AG04449 (cell line): ENCODE data around the gene TIRAP.
A peak's percentile ranks its signal among the peaks of the same experiment; 100 is the strongest.

Source experiments
- CTCF ChIA-PET: fragments of 350-600 bp; formaldehyde crosslinking; extraction: SDS; loops from one replicate; lab custom pipeline; 2021; ENCODE audit warnings: antibody characterized with exemption; lab: Yijun Ruan, JAX
- POLR2A ChIA-PET: fragments of 400-600, 350-600 bp; formaldehyde crosslinking; extraction: SDS; loops from one replicate; lab custom pipeline; 2020; ENCODE audit warnings: antibody characterized with exemption, inconsistent platforms; lab: Yijun Ruan, JAX
- DNase-seq: peaks from one replicate; pipeline ENCODE4 v3.0.0-alpha.2; 2010; ENCODE audit warnings: low read depth, low spot score
- H3K4me3 ChIP-seq: 2 replicates; pipeline ENCODE4 v1.5.1; 2011; ENCODE audit warnings: low read depth, mild to moderate bottlenecking, control low read depth, low read length
- CTCF ChIP-seq: IDR thresholded peaks from one replicate; pipeline ENCODE4 v1.5.1; 2011; ENCODE audit warnings: mild to moderate bottlenecking, moderate library complexity, low read length, control low read depth, inconsistent platforms; ENCODE audit not compliant: insufficient read depth; ENCODE audit errors: missing control alignments

The TIRAP gene

GRCh38 chr11:126338346-126339055 lies 55.6 kb downstream of the TIRAP start:
- no peak overlapping the region for H3K4me3 ChIP-seq
- no peak for TF ChIP-seq CTCF
- ChIA-PET POLR2A (no interaction called here), CTCF (interaction anchor here (2.3 kb wide), 1 partner anchor 28 kb away, joined by 8 read pairs; no protein-coding TSS in a partner anchor)
- DNase-seq: no peak

- CTCF ChIA-PET: interaction anchor here (2.3 kb wide), 1 partner anchor 29 kb away, joined by 8 read pairs; no protein-coding TSS in a partner anchor
- DNase-seq: no peak
- no peak for TF ChIP-seq CTCF
- H3K4me3 ChIP-seq: no peak overlapping the region
- POLR2A ChIA-PET: no interaction called here
These were observed 56.4 kb downstream of the TIRAP start for GRCh38 chr11:126339073-126339862.

GRCh38 chr11:126339863-126340434 lies 57.1 kb downstream of the TIRAP start:
- no peak overlapping the region for H3K4me3 ChIP-seq
- DNase-seq: no peak
- POLR2A ChIA-PET: interaction anchor here (0.6 kb wide), 1 partner anchor 89 kb away, joined by 3 read pairs; no protein-coding TSS in a partner anchor
- CTCF ChIA-PET: interaction anchor here (0.7 to 2.3 kb wide), 2 partner anchors 21 to 29 kb away, joined by 4 to 8 read pairs; no protein-coding TSS in a partner anchor
- TF ChIP-seq CTCF: no peak

GRCh38 chr11:126340960-126341606 lies 58.2 kb downstream of the TIRAP start:
- no peak overlapping the region for H3K4me3 ChIP-seq
- DNase-seq: no peak
- ChIA-PET POLR2A (interaction anchor here (2.0 kb wide), 1 partner anchor 23 kb away, joined by 10 read pairs; no protein-coding TSS in a partner anchor), CTCF (interaction anchor here (0.8 to 2.3 kb wide), 2 partner anchors 15 to 31 kb away, joined by 3 to 8 read pairs; no protein-coding TSS in a partner anchor)
- no peak for TF ChIP-seq CTCF

- H3K4me3 ChIP-seq: no peak overlapping the region
- POLR2A ChIA-PET: interaction anchor here (0.6 to 2.0 kb wide), 3 partner anchors 12 to 23 kb away, joined by 3 to 10 read pairs (median 4); partner anchors contain the start of gene ST3GAL4
- CTCF ChIA-PET: interaction anchor here (0.8 kb wide), 2 partner anchors 14 to 71 kb away, joined by 3 read pairs; no protein-coding TSS in a partner anchor
- peak; percentile 77 for DNase-seq
- TF ChIP-seq CTCF: no peak
These were observed 58.9 kb downstream of the TIRAP start for GRCh38 chr11:126341760-126342161.
